GM18498 (cell line): ENCODE results near the gene TMEM243.
"Not testable (repeated sequence)": the region's sequence is repeated elsewhere in the genome, so short reads cannot be mapped to it uniquely, and the experiment has no call there.

Experiments used
- ATAC-seq: cut with Tn5 transposase; IDR thresholded peaks from one replicate; pipeline ENCODE4 v1.9.1; 2021; ENCODE audit warnings: mild to moderate bottlenecking, moderate library complexity; ENCODE audit not compliant: unreplicated experiment

TMEM243 gene

GRCh38 chr7:87212498-87212897 lies 7.0 kb downstream of the TMEM243 start:
- no peak for ATAC-seq

- no peak for ATAC-seq
These were observed 9.0 kb downstream of the TMEM243 start for GRCh38 chr7:87210506-87210905.

- no peak for ATAC-seq
These were observed 10.1 kb downstream of the TMEM243 start for GRCh38 chr7:87209295-87209924.

DNA sequence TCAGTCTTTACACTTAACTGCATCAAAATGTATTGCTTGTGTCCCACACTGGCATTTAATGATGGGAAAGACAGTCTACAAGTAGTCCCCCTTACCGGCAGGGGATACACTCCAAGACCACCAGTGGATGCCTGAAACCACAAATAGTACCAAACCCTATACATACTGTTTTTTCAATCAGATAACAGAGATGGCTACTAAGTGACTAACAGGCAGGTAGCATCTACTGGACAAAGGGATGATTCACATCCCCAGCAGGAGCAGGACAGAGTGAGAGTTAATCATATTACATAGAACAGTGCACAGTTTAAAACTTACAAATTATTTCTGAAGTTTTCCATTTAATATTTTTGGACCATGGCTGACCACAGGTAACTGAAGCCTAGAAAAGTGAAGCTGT lies 13.2 kb downstream of the TMEM243 start:
- ATAC-seq = no peak

GRCh38 chr7:87205701-87206100 lies 13.8 kb downstream of the TMEM243 start:
- ATAC-seq = not testable (repeated sequence)

DNA sequence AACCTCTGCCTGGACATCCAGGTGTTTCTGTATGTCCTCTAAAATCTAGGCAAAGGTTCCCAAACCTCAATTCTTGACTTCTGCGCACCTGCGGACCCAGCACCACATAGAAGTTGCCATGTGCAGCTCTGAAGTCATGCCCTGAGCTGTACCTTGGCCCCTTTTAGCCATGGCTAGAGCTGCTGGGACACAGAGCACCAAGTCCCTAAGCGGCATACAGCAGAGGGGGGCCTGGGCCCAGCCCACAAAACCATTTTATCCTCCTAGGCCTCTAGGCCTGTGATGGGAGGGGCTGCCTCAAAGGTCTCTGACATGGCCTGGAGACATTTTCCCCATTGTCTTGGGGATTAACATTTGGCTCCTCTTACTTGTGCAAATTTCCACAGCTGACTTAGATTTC lies 14.6 kb downstream of the TMEM243 start:
- ATAC-seq = no peak

GRCh38 chr7:87203929-87204328 lies 15.6 kb downstream of the TMEM243 start:
- ATAC-seq = not testable (repeated sequence)

- peak; percentile 35 for ATAC-seq
These were observed 16.8 kb downstream of the TMEM243 start for GRCh38 chr7:87202705-87203104.

- no peak for ATAC-seq
These were observed 17.3 kb downstream of the TMEM243 start for GRCh38 chr7:87202208-87202607.

GRCh38 chr7:87199700-87200450 lies 19.7 kb downstream of the TMEM243 start:
- ATAC-seq = no peak

DNA sequence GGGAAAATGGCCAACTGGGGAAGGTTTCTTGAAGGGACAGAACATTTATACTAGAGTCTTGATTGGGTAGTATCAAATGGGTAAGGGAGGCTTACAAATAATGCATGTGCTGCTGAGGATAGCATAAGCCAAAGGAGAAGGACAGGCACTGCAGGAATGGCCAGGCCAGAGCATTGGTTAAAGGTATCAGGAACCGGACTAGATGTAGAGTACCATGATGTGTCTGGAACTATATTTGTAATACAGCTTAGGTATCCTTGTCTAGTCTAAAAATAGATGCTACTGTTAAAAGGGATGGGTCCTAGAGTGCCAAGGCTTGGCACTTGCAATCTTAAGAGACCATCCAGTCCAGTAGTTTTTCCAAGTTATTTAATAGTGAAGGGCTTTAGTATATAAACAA lies 20.3 kb downstream of the TMEM243 start:
- no peak for ATAC-seq

GRCh38 chr7:87193912-87194311 lies 25.6 kb downstream of the TMEM243 start:
- ATAC-seq = no peak

DNA sequence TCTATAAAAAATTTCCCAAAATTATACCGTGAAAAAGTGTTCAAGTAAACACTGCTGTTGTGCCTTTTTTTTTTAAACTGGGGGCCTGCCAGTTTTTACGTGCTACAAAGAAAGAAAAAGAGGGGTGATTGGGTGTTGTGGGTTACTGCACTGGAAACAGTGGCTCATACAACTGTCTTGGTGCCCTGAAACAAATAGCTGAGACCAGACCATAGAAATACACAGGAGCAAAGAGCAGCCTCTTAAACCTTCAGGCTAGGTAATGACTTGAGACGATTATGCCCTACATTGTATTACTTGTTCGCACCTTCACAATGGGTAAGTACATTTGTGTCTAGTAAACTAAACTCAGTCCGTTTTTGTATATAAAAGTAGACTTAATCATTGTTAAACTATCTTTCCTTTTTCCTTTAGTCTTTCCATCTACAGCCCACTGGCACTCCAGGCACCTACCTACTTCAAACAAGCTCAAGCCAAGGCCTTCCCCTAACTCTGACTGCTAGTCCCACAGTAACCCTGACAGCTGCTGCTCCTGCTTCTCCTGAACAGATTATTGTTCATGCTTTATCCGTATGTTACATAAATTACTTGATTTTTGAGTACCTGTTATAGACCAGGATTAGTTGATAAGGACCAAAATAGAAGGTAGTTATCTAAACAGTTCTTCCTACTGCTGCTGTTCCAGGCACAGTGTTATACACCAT lies 26.6 kb downstream of the TMEM243 start:
- no peak for ATAC-seq

DNA sequence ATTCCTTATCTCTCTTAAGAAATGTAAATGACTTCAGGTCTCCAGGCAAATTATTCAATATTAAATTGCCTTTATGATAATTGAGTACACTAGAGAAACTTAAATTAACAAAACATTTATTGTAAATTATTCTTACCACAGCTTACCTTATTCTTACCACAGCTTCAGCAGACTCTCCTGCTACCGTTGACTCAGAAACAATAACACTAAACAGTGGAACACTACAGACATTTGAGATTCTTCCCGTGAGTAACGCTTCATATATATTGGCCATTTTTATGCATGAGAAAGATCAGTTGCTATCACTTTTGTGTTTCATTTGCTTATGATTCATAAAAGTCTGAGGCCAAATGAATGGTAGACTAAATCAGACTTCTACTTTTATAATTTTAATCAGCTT lies 28.7 kb downstream of the TMEM243 start:
- no peak for ATAC-seq

DNA sequence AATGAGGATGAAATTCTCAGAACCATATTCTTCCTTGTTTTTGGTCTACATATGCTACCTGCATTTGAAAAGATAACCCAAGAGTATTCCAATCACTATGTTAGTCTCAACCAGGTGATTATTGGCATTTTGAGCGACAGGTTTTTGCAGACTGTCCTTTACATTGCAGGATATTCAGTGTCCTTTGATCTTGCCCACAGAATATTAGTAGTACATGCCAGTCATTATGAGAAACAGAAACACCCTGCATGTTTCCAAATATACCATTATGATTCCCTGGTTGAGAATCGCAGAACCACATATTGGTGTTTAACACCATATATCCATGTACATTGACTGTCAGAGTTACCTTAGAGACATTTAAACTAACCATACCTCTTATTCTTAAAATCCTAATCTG lies 30.6 kb downstream of the TMEM243 start:
- ATAC-seq = no peak

- no peak for ATAC-seq
These were observed 32.4 kb downstream of the TMEM243 start for GRCh38 chr7:87187120-87187519.

GRCh38 chr7:87179180-87179579 lies 40.4 kb downstream of the TMEM243 start:
- ATAC-seq = no peak

DNA sequence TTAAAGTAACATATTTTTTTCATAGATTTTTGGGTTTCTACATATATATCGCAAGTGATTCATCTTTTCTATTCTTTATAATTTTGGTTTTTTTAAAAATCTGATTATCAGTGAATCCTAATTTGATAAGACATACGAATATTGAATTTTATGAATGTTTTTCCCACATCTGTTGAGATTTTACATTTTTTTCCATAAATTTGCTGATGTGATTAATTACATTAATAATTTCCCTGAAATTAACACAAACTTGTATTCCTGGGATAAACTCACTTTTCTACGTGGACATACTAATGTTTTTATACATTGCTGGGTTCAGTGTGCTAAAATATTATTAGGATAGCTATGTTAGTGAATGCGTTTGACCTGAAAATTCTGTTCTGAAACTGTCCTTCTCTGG lies 41.2 kb downstream of the TMEM243 start:
- ATAC-seq = no peak

DNA sequence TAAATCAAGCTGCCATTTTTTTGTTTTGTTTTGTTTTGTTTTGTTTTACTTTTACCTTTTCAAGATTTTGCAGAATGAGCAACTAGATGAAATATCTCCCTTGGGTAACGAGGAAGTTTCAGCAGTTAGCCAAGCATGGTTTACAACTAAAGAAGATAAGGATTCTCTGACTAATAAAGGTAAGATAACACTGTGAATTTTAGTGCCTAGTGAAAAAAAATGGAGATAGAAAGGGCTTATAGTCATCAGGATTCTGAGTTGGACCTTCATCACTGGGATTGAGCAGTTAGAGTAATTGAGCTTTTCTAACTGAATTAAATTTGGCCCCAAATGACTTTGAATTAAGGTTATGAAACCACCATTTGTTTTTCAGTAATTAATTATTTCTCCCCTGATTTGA lies 46.1 kb downstream of the TMEM243 start:
- no peak for ATAC-seq

GRCh38 chr7:87171282-87171934 lies 48.1 kb downstream of the TMEM243 start:
- ATAC-seq = no peak

GRCh38 chr7:87170828-87171227 lies 48.7 kb downstream of the TMEM243 start:
- ATAC-seq = no peak

DNA sequence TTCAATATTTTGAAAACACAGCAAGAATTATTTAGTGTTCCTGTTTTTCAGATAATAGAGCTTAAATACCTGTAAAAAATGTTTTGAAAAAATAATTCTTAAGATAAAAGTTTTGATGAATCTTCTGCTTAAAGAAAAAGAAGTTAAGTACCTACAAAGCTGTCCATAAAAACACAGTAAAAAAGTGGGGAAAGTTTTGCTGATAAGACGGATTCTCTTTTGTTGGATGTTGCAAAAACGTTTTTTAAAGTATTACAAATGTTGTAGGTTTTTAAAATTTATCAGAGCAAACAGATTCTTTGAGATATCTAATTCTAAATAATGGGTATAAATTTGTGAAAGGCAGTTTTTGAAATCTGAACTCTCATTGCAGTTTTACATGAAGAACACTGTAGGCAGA lies 55.1 kb downstream of the TMEM243 start:
- ATAC-seq = no peak
